ENCODE measurements around the gene RNASET2. TPM values are rescaled to one million over a fixed set of nuclear protein-coding genes. Genes with fewer than 3 reads are reported as not detected.
A peak's percentile ranks its signal among the peaks of the same experiment; 100 is the strongest.

Gene RNASET2, protein sequence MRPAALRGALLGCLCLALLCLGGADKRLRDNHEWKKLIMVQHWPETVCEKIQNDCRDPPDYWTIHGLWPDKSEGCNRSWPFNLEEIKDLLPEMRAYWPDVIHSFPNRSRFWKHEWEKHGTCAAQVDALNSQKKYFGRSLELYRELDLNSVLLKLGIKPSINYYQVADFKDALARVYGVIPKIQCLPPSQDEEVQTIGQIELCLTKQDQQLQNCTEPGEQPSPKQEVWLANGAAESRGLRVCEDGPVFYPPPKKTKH
- 13.9 and 16.4 TPM in 2 replicates for total RNA-seq
- polyA plus RNA-seq (2012): 11.9 TPM

DNA sequence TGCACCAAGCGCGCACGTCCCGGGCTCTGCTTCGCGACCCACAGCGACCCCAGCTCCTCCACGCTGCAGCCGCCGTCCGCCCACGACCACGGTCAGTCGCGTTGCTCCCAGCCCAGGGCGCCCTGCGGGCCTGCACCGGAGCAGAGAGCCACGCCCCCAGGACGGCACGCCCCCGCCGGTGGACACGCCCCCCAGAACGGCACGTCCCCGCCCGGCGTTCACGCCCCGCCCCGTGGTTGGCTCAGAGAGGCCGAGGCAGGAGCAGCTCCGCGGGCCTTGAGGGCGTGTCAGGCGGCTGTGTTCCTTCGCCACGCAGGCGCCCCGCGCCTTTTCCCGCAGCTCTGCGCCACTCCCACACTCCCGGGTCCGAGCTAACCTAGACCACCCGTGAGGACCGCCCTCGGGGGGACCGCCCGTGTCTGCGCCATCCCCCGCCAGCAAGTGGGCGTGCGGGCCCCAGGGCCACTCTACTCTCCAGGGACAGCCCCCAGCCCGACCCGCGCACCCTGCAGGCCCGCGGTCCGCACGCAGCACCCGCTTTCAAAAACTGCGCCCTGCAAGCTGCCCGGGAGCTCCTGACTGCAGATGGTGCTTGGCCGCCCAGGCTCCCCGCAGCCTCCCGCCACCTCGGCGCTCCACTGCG is at the start of gene RNASET2:
Gene RNASET2, minus strand, starts transcription at position 107 of the 643 bp plus-strand sequence. CDS start 368 bp downstream, outside the sequence.
- DNase-seq (ENCODE audit: low read depth): peak; percentile 93

DNA sequence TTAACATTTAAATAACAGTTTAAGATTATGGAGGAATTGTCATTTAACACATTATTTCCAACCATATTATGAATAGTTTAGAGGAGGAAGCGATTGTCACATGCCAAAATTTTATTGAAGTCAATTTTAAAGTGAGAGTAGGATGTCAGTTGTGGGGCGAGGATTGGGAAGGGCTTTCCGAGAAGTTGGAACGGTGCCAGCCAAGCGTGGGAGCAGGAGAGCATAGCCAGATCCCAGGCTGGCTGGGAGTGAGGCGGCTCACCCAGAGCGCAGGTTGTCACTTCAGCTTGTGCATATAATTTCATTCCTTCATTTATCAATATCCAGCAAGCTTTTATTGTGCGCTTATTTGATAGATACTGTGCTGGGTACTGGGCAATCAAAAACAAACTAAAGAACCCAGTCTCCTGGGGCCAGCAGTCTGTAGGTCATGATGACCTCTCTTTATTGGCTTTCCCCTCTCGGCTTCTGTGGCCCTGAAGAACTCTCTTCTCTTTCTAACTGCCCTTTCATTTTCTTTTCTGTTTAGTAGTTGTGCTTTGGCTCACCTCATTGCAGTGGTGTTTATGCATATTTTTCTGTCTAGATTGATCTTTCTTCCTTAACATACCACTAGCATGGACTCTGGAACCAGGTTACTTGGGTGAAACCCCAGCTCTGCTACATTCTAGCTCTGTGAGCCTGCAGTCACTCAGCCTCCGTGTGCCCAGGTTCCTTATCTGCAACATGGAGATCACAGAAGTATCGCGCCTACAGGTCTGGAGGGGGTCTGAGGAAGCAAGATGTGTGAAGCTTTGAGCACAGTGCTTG is 49.2 kb upstream of the RNASET2 start:
- no peak for DNase-seq (ENCODE audit: low read depth)

DNA sequence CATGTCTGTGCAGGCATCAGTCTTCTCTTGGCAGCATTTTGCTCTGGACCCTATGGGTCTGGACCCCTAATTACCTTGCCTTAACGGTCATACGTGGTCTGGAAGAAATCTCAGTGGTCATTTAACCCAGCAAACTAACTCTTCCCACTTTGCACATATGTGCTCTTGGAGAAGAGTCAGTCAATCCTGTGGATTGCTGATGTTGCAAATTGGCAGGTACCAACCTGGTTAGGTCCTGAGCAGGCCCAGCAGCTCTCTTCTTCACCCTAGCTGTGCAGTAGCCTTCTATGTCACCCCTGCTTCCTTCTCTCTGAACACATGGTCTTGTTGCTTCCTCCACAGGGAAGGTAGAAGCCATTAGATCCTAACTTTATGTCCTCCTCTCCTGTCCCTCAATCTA is 44.4 kb upstream of the RNASET2 start:
- no peak for DNase-seq (ENCODE audit: low read depth)

DNA sequence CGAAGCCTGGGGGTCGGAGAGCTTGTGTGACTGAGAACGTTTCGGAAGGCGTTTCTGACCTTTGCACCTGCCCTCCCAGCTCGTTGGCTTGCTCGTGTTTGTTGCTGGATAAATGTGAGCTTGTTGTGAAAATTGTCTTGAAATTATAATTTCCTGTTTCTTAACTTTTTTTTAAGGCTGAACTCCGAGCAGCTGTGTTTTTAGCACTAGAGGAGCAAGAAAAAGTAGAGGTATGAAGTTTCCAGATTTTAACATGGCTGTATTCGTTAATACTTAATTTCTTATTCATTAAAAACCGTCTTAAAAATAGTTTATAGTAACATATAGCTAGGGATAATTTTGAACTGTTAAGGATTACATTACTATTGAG is 43.5 kb upstream of the RNASET2 start:
- DNase-seq (ENCODE audit: low read depth): no peak

DNA sequence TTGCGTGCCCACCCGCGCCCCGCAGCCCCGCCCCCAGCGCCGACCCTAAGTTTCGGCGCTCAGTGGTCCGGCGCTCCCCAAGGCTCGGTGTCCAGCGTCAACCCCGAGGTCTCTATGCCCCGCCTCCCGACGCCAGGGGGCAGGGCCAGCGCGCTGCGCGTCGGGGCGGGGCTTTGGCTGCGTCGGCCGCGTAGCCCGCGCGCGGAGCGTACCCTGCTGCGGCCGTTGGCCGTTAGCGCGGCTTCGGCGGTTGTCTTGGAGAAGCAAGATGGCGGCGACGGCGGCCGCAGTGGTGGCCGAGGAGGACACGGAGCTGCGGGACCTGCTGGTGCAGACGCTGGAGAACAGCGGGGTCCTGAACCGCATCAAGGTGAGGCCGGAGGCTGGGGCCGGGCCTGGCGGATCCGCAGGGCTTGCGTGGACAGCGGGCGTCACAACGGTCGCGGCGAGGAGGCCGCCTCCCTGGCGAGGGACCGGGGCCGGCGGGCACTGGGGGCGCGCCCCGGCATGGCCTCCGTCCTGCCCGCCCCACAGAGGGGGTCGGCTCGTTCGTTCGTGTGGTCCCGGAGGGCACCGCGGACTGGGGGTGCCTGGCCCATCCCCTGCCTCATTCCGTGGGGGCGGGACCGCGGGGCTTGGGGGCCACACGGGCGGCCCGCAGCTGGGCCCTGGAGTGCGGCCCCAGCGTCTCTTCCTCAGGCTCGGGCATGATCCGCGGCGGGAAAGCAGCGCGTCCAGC is 43.0 kb upstream of the RNASET2 start, which contains the start of gene CEP43:
Gene CEP43, plus strand, starts transcription at position 253 of the 739 bp plus-strand sequence. Its CDS starts 16 bp downstream, at position 269.
- DNase-seq (ENCODE audit: low read depth): peak; percentile 97

DNA sequence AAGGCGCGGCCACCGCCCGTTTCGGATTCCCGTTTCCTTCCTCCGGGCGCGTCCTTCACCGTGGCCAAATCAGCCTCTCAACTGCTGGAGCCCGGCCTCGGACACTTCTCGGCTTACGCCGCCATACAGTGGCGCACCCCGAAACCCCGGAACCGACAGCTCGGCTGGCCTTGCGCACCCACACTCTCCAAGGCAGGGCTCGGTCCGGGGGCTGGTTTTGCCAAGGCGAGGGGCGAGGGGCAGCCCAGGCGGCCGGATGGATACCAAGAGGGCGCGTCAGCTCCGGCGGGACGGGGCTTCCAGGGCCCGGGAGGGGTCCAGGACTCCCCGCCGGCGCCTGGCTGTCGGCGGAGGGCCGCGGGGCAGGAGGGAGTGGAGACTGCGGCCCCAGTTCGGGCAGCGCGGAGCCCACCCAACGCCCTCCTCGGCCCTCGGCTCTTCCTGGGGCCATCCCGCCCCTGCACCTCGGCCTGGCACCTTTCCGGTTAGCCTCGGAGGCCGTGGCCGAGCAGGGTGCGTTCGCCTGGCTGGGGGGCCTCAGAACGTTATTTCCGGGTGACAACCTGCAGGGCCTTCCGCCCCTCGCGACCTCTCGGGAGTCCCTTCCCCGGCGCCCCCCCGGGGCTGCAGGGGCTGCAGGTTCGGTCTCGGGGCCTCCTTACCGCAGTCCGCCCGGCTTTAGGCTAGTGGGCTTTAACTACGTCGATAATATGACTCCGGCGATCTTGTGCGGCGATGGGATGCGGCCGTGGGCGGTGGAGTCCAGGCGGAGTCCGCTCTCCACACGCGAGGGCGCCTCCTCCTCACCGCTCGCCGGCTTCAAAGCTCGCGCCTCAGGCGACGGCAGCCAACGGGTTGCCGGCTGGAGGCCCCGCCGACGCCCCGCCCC is 42.1 kb upstream of the RNASET2 start:
- peak; percentile 18 for DNase-seq (ENCODE audit: low read depth)

DNA sequence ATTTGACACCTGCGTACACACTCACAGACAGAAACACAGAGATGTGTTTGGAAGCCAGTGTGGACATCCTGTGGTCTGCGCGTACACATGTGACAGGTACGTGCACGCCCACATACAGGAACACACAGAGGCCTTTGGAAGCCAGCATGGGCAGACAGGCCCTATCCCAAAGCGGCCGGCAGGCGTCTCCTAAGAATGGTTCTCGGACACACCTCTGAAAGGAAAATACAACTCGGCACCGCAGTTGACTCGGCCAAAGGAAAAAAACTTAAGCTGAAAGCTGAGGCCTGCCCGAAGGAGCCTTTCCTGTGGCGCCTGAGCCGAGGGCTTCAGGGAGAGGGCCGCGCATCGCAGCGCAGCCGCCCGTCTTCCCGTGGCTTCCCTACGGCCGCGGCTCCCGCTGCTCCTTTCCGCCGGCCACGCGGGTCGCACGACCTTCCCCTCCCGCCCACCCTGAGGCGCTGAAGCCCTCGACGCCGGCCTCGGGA is 41.5 kb upstream of the RNASET2 start:
- peak; percentile 74 for DNase-seq (ENCODE audit: low read depth)

DNA sequence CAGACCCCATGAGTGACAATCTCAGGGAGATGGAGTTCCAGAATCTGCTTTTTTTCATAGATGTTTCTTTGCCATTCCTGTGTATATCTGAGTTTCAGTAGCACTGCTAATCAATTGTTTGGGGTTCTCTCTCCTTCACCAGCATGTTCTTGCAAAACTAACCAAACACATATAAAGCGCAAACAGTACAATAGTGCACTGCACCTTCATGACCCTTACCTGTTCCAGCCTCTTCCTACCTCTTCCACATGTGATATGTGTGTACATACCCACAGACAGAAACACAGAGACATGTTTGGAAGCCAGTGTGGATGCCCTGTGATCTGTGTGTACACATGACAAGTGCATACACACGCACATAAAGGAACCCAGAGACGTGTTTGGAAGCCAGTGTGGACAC is 41.0 kb upstream of the RNASET2 start:
- no peak for DNase-seq (ENCODE audit: low read depth)

DNA sequence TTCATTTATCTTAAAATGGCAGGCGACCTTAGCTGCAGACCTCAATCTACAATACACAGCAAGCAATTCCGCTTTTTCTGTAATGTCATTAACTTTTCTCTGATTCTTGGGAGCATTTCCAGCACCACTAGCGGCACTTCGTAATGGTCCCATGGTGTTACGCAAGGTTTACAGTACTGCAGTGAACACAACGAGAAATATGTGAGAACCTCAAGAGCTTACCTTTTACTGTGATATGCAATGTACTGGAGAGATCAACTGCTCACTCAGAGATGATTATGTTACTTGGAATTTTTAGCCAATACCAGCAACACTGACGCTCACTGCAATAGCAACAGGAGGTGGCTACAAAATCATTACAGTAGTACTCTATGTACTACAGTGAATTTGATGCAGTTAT is 40.1 kb upstream of the RNASET2 start:
- no peak for DNase-seq (ENCODE audit: low read depth)

DNA sequence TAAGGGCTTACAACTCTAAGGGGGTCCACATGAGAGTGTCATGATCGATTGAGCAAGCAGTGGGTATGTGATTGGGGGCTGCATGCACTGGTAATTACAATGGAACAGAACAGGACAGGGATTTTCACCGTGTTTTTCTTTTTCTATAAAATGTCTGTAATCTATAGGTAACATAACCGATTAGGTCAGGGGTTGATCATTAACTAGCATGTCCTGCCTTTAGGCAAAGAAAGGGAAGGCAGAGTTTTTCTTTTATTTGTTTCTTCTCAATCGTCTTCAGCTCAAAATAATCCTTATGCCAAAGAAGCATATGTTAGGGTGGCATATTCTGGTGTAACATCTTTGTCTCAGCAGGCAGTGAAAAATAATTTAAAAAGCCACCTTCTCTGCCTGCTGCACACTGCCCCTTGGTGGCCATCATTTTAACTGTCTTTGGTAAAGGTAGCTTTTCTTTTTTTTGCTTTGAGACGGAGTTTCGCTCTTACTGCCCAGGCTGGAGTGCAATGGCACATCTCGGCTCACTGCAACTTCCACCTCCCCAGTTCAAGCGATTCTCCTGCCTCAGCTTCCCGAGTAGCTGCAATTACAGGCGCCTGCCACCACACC is 33.2 kb upstream of the RNASET2 start:
- DNase-seq (ENCODE audit: low read depth): peak; percentile 51

DNA sequence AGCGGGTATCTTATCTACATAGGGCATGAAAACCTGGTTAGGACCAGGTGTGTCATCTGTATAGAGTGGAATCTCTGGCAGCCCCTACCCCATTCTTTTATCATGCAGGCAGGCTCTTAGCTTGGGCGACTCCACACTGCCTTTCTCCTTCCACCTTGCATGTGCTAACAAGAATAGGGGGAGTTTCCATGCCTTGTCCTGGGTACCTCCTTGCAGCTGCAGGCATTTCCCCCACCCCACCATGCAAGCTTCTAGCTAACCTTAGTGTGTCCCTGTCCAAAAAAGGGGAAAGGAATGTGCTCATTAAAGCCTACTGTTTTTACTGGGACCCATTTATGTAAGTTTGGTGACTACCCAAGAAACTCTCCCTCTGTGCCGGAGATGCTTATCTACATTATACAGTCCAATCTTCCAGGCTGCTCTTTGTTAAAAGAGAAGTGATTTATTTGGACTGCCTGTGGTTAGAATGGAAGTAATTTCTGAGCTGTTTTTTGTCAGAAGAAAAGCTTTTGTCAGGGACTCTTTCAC is 32.4 kb upstream of the RNASET2 start:
- DNase-seq (ENCODE audit: low read depth): no peak

DNA sequence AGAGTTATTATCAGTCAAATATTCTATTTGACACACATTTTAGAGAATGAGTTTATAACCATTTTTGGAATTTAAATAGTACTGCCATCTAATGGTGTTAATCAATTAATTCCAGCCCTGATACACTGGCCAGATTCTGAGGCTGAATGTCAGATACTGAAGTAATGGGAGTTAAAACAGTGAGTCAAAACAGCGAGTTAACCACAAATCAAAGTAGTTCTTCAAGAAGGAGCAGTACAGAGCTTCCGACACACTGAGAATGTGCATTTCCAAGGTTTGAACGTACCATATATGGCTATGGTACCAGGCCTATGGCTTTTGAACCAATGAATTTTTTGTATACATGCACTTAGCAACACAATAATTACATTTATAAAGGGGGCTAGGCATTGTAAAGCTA is 31.6 kb upstream of the RNASET2 start:
- no peak for DNase-seq (ENCODE audit: low read depth)

DNA sequence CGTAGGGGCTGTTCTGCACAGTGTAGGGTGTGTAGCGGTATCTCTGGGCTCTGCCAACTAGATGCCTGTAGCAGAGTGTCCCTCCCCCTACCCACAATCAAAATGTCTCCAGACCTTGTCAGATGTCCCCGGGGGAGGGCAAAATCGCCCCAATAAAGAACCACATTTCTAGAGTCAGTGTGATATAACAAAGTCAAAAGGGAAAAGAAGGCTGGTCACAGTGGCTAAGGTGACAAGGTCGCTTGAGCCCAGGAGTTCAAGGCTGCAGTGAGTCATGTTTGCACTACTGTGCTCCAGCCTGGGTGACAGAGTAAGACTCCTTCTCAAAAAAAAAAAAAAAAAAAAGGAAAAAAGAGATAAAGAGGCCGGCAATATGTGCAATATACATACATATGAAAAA is 31.1 kb upstream of the RNASET2 start:
- DNase-seq (ENCODE audit: low read depth): no peak

DNA sequence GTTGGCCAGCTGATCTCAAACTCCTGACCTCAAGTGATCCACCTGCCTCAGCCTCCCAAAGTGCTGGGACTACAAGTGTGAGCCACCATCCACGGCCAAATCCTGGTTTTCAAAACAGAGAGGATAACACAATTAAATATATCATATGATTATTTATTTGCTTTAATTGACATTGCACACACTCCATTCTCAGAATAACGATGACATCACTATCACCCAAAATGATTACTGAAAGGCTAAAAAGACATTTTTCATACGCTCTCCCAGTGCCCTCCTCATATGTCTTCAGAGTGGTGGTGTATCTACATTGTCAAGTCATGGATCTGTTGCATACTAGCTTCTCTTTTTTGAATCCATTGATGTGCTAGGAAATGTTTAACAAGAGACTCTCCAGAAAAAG is 24.4 kb upstream of the RNASET2 start:
- no peak for DNase-seq (ENCODE audit: low read depth)

DNA sequence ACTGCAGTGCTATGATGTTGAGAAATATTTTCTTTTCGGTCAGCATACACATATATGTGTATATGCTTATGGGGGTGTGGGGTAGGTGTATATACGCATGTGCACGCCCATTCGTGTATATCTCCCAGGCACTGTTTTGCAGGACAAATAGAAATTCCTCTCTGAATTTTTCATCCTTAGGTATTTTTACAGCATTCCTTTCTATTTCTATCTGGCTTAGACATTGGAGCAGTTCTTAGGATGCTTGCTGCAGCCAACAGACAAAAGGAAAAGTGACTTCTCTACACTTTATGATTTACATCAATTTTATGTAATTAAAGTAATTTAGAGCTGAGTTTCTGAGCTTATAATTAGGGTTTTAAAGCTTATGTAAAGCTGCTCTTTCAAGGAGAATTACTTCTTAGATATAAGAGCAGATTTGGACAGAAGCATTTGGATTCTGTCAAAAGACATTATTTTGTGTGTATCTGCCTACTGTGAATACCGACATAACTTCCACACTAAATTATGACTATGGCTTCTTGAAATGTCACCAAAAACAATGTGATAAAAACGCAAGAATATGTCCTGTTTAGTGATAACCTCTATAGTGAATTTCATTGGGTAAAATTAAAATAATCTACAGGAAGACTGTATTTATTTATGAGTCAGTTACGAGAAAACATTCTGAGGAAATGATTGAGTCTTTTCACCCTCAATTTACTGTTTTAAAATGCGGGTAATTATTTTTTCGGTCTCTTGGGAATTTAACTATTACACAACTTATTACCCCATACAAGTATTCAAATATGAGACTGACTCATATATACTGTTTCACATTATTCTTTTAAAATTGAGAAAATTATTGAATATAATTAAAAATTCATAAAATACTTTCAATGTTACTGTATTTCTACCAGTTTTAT is 21.5 kb upstream of the RNASET2 start:
- DNase-seq (ENCODE audit: low read depth): no peak

DNA sequence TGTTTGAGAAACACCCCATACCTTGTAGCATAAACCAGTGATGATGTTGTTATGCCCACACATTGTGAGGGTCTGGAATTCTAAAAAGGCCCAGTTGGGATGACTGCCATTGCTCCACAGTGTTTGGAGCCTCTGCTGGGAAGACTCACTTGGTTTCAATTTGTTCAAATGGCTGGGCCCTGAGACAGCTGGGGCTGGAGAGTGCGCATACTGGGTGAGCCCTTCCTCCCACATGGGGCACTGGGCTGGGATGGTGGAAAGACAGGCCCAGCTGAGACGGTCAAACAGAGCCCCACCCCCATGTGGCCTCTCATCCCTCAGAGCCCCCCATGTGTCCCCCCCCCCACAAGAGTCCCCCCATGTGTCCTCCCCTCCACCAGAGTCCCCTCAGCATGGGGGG is 20.3 kb upstream of the RNASET2 start:
- no peak for DNase-seq (ENCODE audit: low read depth)

DNA sequence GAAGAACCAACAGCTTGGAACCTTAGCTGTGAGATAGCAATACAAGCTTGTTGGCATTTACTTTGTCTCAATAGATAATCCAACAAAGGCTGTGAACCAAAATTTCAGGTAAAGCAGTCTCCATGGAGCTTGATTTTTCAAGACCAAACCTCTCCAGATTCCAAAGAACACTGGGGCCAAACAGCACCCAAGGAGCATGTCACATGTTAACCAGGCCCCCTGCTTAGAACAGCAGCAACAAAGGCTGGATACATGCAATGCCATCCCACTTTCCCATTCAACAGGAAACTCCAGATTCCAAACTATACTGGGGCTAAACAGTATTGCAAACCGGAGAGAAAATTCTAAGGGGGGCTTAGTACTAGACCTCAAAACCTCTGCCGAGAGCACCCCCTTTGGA is 15.8 kb upstream of the RNASET2 start:
- DNase-seq (ENCODE audit: low read depth): no peak

DNA sequence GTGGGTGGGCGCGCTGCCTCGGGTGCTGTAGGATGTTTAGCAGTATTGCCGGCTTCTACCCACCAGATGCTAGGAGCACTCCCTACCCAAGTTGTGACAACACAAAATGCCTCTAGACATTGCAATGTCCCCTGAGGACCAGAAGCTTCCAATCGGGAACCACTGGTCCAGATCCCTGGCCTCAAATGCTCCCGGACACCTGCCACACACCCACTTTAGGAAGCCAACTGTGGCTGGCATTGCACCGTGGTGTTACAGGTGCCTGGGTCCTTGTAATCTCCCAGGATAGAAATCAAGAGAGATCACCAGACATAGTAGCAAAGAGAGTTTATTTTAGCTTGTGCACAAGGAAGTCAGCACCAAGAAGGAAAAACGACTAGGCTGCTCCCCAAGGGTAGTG is 14.9 kb upstream of the RNASET2 start:
- DNase-seq (ENCODE audit: low read depth): peak; percentile 62

DNA sequence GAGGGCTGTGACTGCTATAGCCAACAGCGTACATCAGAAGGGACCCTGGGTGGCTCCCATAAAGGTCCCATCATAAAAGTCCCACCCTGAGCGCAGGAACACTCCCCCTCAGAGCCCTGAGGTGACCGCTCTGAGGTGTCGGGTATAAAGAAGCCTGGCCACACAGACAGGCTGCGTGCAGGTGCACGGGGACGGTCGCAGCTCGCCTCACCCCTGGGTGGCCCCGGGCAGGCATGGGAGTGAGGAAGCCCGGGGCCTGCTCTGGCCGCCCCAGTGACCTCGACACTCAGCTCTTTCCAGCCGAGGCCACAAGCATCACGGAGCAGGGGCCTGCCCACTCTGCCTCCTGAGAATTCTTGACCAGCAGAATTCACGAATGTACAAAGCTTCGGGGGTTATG is 14.4 kb upstream of the RNASET2 start:
- DNase-seq (ENCODE audit: low read depth): no peak

Measured in myocyte (in vitro differentiated cells).